ENCODE measurements around the gene XPR1. TPM values are rescaled to one million over a fixed set of nuclear protein-coding genes. Genes with fewer than 3 reads are reported as not detected.

The XPR1 gene
- total RNA-seq, 1 donor from 2014 or later: 15.8 TPM

GRCh38 chr1:180912211-180912800 is 280.5 kb downstream of the XPR1 start:
- DNase-seq (ENCODE audit: low spot score): peak; percentile 88

GRCh38 chr1:180912801-180913565 is 281.2 kb downstream of the XPR1 start, which contains the start of gene KIAA1614:
KIAA1614 (plus strand) TSS chr1:180912897; CDS start chr1:180913244, 347 bp downstream.
- peak; percentile 86 for DNase-seq (ENCODE audit: low spot score)

GRCh38 chr1:180915426-180915965 is 283.7 kb downstream of the XPR1 start:
- no peak for DNase-seq (ENCODE audit: low spot score)

GRCh38 chr1:180916012-180916770 is 284.4 kb downstream of the XPR1 start:
- DNase-seq (ENCODE audit: low spot score): no peak

GRCh38 chr1:180916771-180917170 is 284.9 kb downstream of the XPR1 start:
- DNase-seq (ENCODE audit: low spot score): peak; percentile 87

GRCh38 chr1:180917306-180918065 is 285.7 kb downstream of the XPR1 start:
- no peak for DNase-seq (ENCODE audit: low spot score)

- DNase-seq (ENCODE audit: low spot score): no peak
These were observed 286.7 kb downstream of the XPR1 start for GRCh38 chr1:180918519-180918918.

- no peak for DNase-seq (ENCODE audit: low spot score)
These were observed 287.4 kb downstream of the XPR1 start for GRCh38 chr1:180919183-180919700.

- peak; percentile 87 for DNase-seq (ENCODE audit: low spot score)
These were observed 288.4 kb downstream of the XPR1 start for GRCh38 chr1:180920193-180920592.

- DNase-seq (ENCODE audit: low spot score): no peak
These were observed 288.9 kb downstream of the XPR1 start for GRCh38 chr1:180920702-180921101.

GRCh38 chr1:180921386-180921785 is 289.6 kb downstream of the XPR1 start:
- DNase-seq (ENCODE audit: low spot score): no peak

GRCh38 chr1:180921891-180922630 is 290.2 kb downstream of the XPR1 start:
- no peak for DNase-seq (ENCODE audit: low spot score)

- DNase-seq (ENCODE audit: low spot score): no peak
These were observed 290.8 kb downstream of the XPR1 start for GRCh38 chr1:180922631-180923015.

- DNase-seq (ENCODE audit: low spot score): no peak
These were observed 291.4 kb downstream of the XPR1 start for GRCh38 chr1:180923021-180923841.

- DNase-seq (ENCODE audit: low spot score): no peak
These were observed 292.1 kb downstream of the XPR1 start for GRCh38 chr1:180923887-180924286.

- no peak for DNase-seq (ENCODE audit: low spot score)
These were observed 293.1 kb downstream of the XPR1 start for GRCh38 chr1:180924939-180925338.

GRCh38 chr1:180925471-180926051 is 293.7 kb downstream of the XPR1 start:
- DNase-seq (ENCODE audit: low spot score): no peak

GRCh38 chr1:180926164-180926981 is 294.6 kb downstream of the XPR1 start:
- DNase-seq (ENCODE audit: low spot score): no peak
